ENCODE results near the gene HIBADH. TPM values are rescaled to one million over a fixed set of nuclear protein-coding genes. Genes with fewer than 3 reads are reported as not detected.
A peak's percentile ranks its signal among the peaks of the same experiment; 100 is the strongest.

HIBADH gene
- total RNA-seq, 1 experiment from 2014 or later: 102 TPM

DNA sequence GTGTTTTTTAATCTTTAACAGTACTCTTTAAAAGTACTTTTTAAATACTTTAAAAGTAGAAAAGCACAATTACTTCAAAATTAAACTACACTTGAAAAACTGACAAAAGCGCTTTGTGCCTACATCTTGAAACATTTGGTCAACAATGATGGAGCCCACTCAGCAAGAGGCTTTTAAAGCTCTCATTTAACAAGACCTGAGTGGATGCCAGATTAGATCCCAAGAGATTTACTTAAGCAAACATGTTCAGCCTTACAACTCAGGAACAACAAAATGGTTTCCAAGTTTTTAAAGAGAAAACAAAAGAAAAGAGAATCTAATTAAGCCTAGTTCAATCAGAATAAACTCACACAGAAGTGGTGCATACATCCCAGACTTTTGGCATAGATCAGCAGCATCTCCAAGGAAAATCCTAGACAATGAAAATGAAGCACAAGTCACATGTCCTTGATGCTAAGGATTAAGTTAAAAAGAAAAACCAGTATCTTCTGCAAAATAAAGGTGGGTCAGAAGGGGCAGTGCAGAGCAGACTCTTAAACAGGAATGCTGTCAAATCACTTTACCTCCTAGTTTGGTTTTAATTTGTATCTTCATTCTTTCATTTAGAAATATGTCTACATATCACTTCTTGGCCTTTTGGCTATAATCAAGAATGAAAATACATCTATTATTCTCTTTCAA lies 26.2 kb downstream of the HIBADH start:
- no peak for DNase-seq (ENCODE audit: low read depth)

- no peak for DNase-seq (ENCODE audit: low read depth)
These were observed 27.0 kb downstream of the HIBADH start for GRCh38 chr7:27635728-27636127.

DNA sequence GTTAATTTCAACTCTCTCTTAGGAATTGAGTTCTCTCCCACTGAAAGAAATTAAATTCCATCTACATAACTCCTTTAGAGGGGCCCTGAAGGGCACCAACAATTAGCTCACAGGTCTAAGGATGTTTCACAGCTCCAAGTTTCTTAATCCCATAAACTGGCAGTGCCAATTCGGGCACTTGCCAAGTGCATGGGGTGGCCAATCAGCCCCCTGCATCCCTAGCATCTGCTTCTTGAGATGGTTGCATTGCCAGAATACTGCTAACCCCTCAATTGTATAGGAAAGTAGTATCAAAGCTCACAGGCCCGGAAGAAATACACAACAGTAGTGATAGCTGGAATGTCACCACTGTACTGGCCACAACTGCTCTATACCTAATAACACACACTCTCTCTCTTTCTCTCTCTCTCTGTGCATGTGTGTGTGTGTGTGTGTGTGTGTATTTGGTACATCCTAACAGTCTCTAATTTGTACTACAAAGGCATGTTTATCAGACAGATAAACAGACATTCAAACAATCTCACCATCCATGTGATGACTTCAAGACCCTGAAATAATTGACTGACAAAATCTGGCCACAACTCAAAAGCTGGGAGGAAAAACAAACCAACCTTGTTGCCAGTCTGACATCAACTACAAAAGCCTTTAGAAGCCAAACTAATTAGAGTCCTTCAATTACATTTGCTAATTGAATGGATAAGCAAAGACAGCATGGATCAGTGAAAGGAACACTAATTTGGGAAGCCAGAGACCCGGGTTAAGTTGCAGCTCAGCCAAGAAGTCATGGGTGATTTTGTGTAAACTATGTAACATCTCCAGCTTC lies 27.8 kb downstream of the HIBADH start:
- no peak for DNase-seq (ENCODE audit: low read depth)

DNA sequence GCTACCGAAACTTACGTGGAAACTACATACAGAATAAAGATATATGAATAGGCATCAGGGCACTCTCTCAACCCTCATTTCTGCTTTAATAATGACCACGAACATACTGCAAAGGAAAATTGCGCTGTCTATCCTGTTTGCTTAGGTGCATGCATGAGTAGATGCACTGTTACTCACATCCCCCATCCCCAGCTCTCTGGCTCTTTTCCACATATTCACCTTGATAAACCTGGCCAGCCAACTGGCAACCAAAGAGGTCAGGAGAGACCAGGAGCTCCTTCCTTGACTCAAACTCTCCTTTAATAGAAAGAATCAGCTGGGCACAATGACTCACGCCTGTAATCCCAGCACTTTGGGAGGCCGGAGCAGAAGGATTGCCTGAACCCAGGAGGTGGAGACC lies 29.6 kb downstream of the HIBADH start:
- no peak for DNase-seq (ENCODE audit: low read depth)

DNA sequence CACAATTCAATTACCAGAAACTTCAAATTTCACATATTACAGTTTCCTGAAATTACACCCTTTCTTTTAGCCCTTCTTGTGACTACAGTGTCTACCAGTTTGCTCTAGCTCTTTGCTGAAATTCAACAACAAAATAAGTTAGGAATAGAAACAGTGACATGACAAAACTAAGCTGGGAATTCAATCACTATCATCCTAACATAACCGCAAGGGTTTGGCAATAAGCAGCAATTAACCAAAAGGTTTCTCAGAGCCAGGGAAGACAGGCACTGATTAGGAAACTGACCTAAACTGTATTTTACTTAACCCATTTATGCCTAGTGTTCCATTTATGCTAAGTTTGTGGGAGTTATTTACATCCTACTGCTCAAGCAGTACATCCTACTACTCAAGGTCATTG lies 31.3 kb downstream of the HIBADH start:
- DNase-seq (ENCODE audit: low read depth): no peak

DNA sequence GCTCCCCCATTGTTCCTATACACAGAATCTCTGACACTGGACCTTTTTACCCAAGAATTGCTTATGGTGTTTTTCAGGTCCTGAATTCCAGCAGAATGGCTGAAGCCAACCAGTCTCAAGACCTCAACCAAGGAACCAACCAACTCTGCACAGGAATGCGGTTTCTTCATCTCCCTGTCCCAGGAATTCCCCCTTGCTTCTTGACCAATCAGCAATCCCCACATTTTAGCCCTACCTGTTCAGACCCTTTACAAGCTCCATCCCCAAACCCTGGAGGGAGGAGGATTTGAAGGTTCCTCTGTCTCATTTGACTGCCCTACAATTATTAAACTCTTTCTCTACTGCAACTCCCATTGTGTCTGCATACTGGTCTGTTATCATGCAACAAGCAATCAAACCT lies 35.5 kb downstream of the HIBADH start:
- no peak for DNase-seq (ENCODE audit: low read depth)

DNA sequence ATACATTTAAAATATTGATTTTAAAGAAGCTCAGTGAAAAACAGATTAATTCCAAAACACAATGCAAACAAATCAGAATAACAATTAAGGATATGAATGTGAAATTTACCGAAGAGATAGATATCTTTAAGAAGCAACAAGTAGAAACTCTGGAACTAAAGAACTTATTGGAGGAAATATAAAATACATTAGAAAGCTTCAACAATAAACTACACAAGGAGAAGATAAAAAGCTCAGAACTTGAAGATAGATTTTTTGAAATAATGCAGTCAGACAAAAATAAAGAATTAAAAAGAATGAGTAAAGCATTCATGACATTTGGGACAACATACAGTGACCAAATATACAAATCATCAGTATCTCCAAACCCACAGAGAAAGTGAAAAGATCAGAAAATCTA lies 43.2 kb downstream of the HIBADH start:
- DNase-seq (ENCODE audit: low read depth): no peak

GRCh38 chr7:27617651-27618381 lies 44.9 kb downstream of the HIBADH start:
- no peak for DNase-seq (ENCODE audit: low read depth)

DNA sequence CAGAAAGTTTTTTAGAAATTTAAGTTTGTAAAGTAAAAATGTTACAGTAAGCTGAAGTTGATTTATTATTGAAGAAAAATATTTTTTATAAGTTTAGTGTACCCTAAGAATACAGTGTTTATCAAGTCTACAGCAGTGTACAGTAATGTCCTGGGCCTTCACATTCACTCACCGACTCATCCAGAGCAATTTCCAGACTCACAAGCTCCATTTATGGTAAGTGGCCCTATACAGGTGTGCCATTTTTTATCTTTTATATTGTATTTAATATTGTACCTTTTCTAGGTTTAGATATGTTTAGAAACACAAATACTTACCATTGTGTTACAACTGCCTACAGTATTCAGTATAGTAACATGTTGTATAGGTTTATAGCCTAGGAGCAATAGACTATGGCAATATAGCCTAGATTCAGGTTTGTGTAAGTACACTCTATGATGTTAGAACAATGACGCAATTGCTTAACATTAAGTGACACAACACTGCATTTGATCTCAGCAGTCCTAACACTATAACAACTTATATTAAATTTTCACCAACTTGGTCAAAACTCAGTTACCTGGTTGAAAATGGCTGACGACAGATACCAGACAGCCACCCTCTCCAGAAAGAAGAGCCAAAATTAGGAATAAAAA lies 45.7 kb downstream of the HIBADH start:
- DNase-seq (ENCODE audit: low read depth): no peak

- no peak for DNase-seq (ENCODE audit: low read depth)
These were observed 46.5 kb downstream of the HIBADH start for GRCh38 chr7:27616186-27616491.

- peak; percentile 77 for DNase-seq (ENCODE audit: low read depth)
These were observed 47.1 kb downstream of the HIBADH start for GRCh38 chr7:27615420-27616185.

GRCh38 chr7:27614095-27614494 lies 48.6 kb downstream of the HIBADH start:
- no peak for DNase-seq (ENCODE audit: low read depth)

DNA sequence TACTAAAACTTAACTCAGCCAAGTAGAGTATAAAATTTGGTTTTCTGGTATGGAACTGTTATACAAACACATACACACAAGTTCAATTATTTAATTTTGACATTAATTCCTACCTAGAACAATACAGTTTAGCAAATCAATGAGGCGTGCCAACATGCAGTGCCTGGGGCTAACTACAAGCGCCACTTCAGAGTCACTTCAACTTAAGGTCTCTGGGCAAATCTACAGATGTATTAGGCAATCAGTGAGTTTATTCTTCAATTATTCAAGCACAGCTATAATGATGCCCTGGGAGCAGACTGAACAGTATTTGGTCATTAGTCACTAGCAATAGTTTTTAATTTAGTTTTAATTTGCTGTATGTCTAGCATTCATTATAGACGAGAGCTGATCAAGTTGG lies 51.6 kb downstream of the HIBADH start:
- DNase-seq (ENCODE audit: low read depth): peak; percentile 93

GRCh38 chr7:27608776-27609495 lies 53.7 kb downstream of the HIBADH start:
- peak; percentile 63 for DNase-seq (ENCODE audit: low read depth)

DNA sequence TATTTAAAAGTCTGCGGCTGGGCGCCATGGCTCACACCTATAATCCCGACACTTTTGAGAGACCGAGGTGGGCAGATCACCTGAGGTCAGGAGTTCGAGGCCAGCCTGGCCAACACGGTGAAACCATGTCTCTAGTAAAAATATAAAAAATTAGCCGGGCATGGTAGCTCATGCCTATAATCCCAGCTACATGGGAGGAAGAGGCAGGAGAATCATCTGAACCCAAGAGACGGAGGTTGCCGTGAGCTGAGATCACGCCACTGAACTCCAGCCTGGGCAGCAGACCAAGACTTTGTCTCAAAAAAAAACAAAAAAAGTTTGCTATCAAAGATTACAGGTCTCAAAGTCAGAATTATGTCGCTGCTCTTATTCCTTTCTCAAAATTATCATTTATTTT lies 55.5 kb downstream of the HIBADH start:
- no peak for DNase-seq (ENCODE audit: low read depth)

GRCh38 chr7:27606270-27607209 lies 56.1 kb downstream of the HIBADH start:
- DNase-seq (ENCODE audit: low read depth): peak; percentile 97

GRCh38 chr7:27605689-27606269 lies 56.9 kb downstream of the HIBADH start:
- DNase-seq (ENCODE audit: low read depth): peak; percentile 74

DNA sequence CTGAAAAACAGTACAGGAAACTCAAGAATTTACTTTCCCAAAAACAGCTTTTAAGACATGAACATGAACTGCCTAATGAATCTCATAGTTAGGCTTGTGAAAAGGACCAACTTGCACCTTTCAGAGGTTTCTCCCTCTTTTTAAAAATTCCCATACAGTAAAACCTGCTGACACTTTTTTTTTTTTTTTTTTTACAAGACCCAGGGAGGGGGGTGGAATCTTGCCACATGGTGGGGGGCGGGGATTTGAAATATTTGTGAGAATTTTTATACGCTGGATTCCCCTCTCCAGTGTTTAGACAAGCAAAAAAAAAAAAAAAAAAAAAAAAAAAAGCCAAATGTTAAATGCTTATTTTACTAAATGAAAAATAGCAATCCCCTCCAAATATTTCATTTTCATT lies 57.4 kb downstream of the HIBADH start:
- no peak for DNase-seq (ENCODE audit: low read depth)

DNA sequence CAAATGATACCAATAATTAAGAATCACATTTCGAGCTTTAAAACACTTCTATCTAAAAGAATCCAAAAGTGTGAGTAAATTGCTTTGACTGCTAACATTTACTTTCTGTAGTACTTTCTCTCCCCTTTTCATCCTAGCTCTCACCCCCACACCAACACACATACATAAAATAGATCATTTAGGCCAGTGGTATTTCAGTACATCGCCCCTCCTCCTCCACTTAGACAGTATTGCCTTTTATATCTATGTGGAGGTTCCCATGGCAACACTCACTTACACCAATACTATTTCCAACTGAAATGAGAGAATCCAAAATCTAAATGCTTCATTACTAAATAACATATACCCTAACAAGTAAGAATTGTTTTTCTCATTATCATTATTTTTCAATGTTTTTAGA lies 58.9 kb downstream of the HIBADH start:
- DNase-seq (ENCODE audit: low read depth): peak; percentile 27
